A549 (cell line): ENCODE data around the gene TOGARAM1.

Experiments used
- CHD2 ChIP-seq: fragments of 150-350 bp; IDR thresholded peaks from 2 replicates; pipeline ENCODE4 v1.6.1; 2014; ENCODE audit warnings: low read length; ENCODE audit not compliant: partially characterized antibody
- CTCF ChIP-seq: fragments of >200 bp; sonication (Bioruptor Twin); formaldehyde crosslinking; IDR thresholded peaks from 3 replicates; pipeline ENCODE4 v1.5.1; 2016
- EP300 ChIP-seq, 2 experiments: fragments of >200 bp; sonication (Bioruptor Twin); formaldehyde crosslinking; IDR thresholded peaks; 2 replicates in 1 of 2; 3 replicates in 1 of 2; pipeline ENCODE4 v1.6.1; 2016 to 2017
- KDM1A ChIP-seq: fragments of 200-600 bp; sonication (generic); IDR thresholded peaks from 2 replicates; pipeline ENCODE4 v1.6.1; 2016; ENCODE audit warnings: low read depth, mild to moderate bottlenecking
- MAX ChIP-seq: IDR thresholded peaks from 2 replicates; pipeline ENCODE4 v1.6.1; 2012
- PBX3 ChIP-seq: IDR thresholded peaks from 2 replicates; pipeline ENCODE4 v1.6.1; 2012
- POLR2A ChIP-seq: IDR thresholded peaks from 2 replicates; pipeline ENCODE4 v1.6.1; 2012; ENCODE audit warnings: mild to moderate bottlenecking, low read length
- RAD21 ChIP-seq, 2 experiments: fragments of >200 bp in 1 of 2; sonication (Bioruptor Twin) in 1 of 2; formaldehyde crosslinking in 1 of 2; IDR thresholded peaks in 1 of 2; conservative IDR thresholded peaks in 1 of 2; 2 replicates in 1 of 2; 3 replicates in 1 of 2; pipeline ENCODE4 v1.6.1; 2012 to 2018; ENCODE audit warnings: inconsistent platforms in 1 of 2
- REST ChIP-seq: fragments of 200-600 bp; sonication (generic); IDR thresholded peaks from 2 replicates; pipeline ENCODE4 v1.6.1; 2016; ENCODE audit warnings: antibody characterized with exemption, mild to moderate bottlenecking, moderate library complexity
- SMC3 ChIP-seq: fragments of >200 bp; sonication (Bioruptor Twin); formaldehyde crosslinking; IDR thresholded peaks from 3 replicates; pipeline ENCODE4 v1.6.1; 2018; ENCODE audit warnings: inconsistent platforms
- TFCP2L1 ChIP-seq: fragments of 250-450 bp; sonication (Bioruptor Pico); IDR thresholded peaks from 2 replicates; pipeline ENCODE4 v1.5.0; 2021; ENCODE audit warnings: mild to moderate bottlenecking
- USF2 ChIP-seq: fragments of 450-650 bp; IDR thresholded peaks from 2 replicates; pipeline ENCODE4 v1.6.1; 2014; ENCODE audit warnings: antibody characterized with exemption

- TF ChIP-seq SMC3 = no peak
- no peak for TF ChIP-seq CTCF
- TF ChIP-seq RAD21 (conservative IDR thresholded peaks at IDR 0.05 in 1 of 2, IDR thresholded peaks at IDR 0.05 in 1 of 2) = no peak
- TF ChIP-seq USF2 = no peak
- no peak for TF ChIP-seq POLR2A
- TF ChIP-seq KDM1A = no peak
- TF ChIP-seq EP300 (IDR thresholded peaks at IDR 0.05) = no peak
- no peak for TF ChIP-seq PBX3
- TF ChIP-seq TFCP2L1 (CRISPR knock-in tag) = no peak
- TF ChIP-seq MAX = no peak
- TF ChIP-seq CHD2 = no peak
- TF ChIP-seq REST = no peak
Measured at GRCh38 chr14:44945264-44945663, 16.7 kb upstream of the TOGARAM1 start.
